Nephron (organoid): ENCODE measurements around the gene ZNF516.

Source experiments
- H3K27ac Mint-ChIP-seq, 3 experiments: 2 replicates each; pipeline ENCODE4 v1.8.0; 2020; ENCODE audit warnings: mixed read lengths in 3 of 3, mild to moderate bottlenecking in 2 of 3, moderate library complexity in 1 of 3
- H3K27me3 Mint-ChIP-seq: 2 replicates; pipeline ENCODE4 v1.8.0; 2021; ENCODE audit warnings: low read depth, mild to moderate bottlenecking, moderate library complexity, mixed read lengths
- H3K36me3 Mint-ChIP-seq: 2 replicates; pipeline ENCODE4 v1.8.0; 2020; ENCODE audit warnings: low read depth, mixed read lengths
- H3K4me1 Mint-ChIP-seq: 2 replicates; pipeline ENCODE4 v1.8.0; 2020; ENCODE audit warnings: mixed read lengths
- H3K4me3 Mint-ChIP-seq, 3 experiments: 2 replicates each; pipeline ENCODE4 v1.8.0; 2020; ENCODE audit warnings: mild to moderate bottlenecking in 3 of 3, mixed read lengths in 3 of 3, moderate library complexity in 2 of 3
- H3K9me3 Mint-ChIP-seq: 2 replicates; pipeline ENCODE4 v1.8.0; 2020; ENCODE audit warnings: mixed read lengths
- TF ChIP-seq, protein P1 (sequence below), 3 experiments: fragments of 200-600 bp; sonication (generic); IDR thresholded peaks; one replicate each; pipeline ENCODE4 v1.5.0; 2021; ENCODE audit warnings: antibody characterized with exemption in 3 of 3; ENCODE audit not compliant: unreplicated experiment in 3 of 3

ZNF516 gene

DNA sequence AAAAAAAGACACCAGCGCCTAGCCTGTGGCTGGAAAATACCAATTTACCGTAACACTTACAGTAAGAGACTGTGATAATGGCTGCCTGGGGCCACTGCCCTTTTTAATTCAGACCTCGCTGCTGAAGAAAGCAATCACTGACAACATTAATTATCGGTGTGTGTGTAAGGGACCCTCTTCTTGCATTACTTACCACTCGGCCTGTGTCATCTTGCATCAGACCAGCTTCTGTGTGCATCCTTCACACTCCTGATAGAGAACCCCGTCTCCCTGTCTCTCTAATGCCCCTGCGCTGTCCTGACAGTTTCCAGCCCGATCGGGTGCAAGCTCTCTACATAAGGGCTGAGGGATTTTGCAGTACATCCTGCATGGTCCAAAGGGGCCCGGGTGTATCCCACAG, 124.4 kb downstream of the ZNF516 start:
- Mint-ChIP-seq H3K27ac (no peak overlapping the region), H3K4me3 (no peak overlapping the region), H3K27me3 (no peaks in the 10 kb centered on the region), H3K4me1 (peaks cover 5% of the 10 kb centered on the region), H3K9me3 (no peaks in the 10 kb centered on the region), H3K36me3 (peaks cover 68% of the 10 kb centered on the region)
- TF ChIP-seq, protein P1, sequence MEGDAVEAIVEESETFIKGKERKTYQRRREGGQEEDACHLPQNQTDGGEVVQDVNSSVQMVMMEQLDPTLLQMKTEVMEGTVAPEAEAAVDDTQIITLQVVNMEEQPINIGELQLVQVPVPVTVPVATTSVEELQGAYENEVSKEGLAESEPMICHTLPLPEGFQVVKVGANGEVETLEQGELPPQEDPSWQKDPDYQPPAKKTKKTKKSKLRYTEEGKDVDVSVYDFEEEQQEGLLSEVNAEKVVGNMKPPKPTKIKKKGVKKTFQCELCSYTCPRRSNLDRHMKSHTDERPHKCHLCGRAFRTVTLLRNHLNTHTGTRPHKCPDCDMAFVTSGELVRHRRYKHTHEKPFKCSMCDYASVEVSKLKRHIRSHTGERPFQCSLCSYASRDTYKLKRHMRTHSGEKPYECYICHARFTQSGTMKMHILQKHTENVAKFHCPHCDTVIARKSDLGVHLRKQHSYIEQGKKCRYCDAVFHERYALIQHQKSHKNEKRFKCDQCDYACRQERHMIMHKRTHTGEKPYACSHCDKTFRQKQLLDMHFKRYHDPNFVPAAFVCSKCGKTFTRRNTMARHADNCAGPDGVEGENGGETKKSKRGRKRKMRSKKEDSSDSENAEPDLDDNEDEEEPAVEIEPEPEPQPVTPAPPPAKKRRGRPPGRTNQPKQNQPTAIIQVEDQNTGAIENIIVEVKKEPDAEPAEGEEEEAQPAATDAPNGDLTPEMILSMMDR (IDR thresholded peaks at IDR 0.05; ENCODE audit: unreplicated experiment in 3 of 3), result no peak

DNA sequence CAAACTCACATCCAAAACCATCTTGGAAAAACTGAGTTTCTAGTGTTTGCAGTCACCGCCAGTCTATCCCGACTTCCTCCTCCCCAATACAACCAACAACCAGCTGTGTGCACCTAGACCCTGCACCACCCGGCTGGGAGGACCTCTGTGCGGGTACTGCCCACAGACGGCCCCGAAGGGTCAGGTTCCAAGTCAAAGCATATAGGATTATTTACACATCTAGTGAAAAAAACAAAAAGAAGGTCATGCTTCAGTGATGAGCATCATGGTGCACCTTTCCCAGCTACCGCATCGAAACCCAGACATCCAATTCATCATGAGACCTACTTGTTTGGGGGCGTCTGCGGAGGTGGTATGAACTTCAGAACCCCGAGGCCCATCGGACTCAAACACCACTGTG, 124.8 kb downstream of the ZNF516 start:
- H3K36me3 Mint-ChIP-seq, result peaks cover 65% of the 10 kb centered on the region
- H3K4me3 Mint-ChIP-seq, result no peak overlapping the region
- H3K27me3 Mint-ChIP-seq, result no peaks in the 10 kb centered on the region
- H3K27ac Mint-ChIP-seq, result no peak overlapping the region
- H3K9me3 Mint-ChIP-seq, result no peaks in the 10 kb centered on the region
- TF ChIP-seq, protein P1 (IDR thresholded peaks at IDR 0.05; ENCODE audit: unreplicated experiment in 3 of 3), result no peak
- peaks cover 5% of the 10 kb centered on the region for H3K4me1 Mint-ChIP-seq

DNA sequence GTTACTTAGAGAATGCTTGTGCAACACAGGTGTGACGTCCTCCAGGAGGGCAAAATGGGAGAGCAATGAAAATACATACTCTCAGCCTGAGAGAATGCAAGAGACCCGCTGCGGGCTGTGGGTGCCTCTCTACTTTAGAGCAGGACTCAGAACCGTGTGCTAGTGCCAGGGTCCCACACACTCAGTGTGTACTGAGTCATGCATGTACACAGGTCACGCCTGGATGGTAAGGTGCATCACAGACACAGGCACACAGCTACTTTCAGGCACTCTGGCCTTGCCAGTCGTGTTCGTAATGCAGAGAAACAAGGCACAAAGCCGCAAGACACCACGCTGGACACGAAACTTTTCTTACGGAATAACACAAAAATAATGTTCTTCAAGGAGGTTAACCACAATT, 125.3 kb downstream of the ZNF516 start:
- H3K9me3 Mint-ChIP-seq, result no peaks in the 10 kb centered on the region
- peaks cover 5% of the 10 kb centered on the region for H3K4me1 Mint-ChIP-seq

DNA sequence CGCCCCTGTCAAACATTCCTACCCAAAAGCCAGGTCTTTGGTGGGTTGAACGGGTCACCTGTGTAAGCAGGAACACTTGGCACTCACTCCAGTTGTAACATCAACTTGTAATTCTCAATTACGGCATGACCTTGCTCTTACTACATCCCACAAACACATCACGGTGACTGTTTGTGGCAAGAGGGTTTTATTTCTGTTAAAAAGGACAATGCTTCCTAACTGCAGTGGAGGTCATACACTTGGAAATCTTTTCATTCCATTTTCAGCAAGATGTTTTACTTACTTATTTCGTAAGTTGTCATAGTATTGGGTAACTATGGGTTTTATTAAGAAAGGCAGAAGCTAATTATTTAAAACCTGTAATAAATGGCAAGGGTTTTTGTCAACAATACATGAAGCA, 126.1 kb downstream of the ZNF516 start:
- Mint-ChIP-seq H3K36me3 (peaks cover 67% of the 10 kb centered on the region), H3K4me3 (no peak overlapping the region), H3K9me3 (no peaks in the 10 kb centered on the region), H3K27ac (peak overlapping the region in 1 of 3 experiments; percentile 36), H3K27me3 (no peaks in the 10 kb centered on the region), H3K4me1 (peaks cover 5% of the 10 kb centered on the region)
- TF ChIP-seq, protein P1 (IDR thresholded peaks at IDR 0.05; ENCODE audit: unreplicated experiment in 3 of 3), result no peak

More for the DNA sequence above, 125.3 kb downstream of the ZNF516 start:
- H3K27me3 Mint-ChIP-seq, result no peaks in the 10 kb centered on the region
- no peak overlapping the region for H3K27ac Mint-ChIP-seq
- TF ChIP-seq, protein P1 (IDR thresholded peaks at IDR 0.05; ENCODE audit: unreplicated experiment in 3 of 3), result no peak
- H3K36me3 Mint-ChIP-seq, result peaks cover 63% of the 10 kb centered on the region
- H3K4me3 Mint-ChIP-seq, result no peak overlapping the region

DNA sequence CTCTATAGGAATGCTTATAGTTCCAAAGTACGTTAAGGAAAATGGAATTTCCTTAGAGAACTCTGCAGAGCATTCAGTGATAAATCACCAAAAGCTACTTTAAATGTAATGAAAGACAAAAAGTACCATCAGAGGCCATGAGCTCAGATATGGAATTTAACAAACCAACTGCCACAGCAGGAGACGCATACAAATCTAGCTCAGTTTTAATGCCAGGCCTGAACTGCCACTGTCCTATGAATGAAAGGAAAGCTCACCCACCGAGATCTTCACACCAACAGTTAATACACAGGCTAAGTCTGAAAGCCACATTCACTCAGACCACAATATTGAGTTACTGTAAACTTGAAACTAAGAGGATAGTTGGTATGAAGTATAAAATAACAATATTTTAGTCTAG, 126.8 kb downstream of the ZNF516 start:
- Mint-ChIP-seq H3K27me3 (no peaks in the 10 kb centered on the region), H3K9me3 (no peaks in the 10 kb centered on the region), H3K27ac (peak overlapping the region in 1 of 3 experiments; percentile 34), H3K4me1 (peaks cover 7% of the 10 kb centered on the region), H3K36me3 (peaks cover 74% of the 10 kb centered on the region), H3K4me3 (no peak overlapping the region)
- TF ChIP-seq, protein P1 (IDR thresholded peaks at IDR 0.05; ENCODE audit: unreplicated experiment in 3 of 3), result no peak
